ENCODE measurements around the gene MAFB.

GRCh38 chr20:40676491-40677269, 12.4 kb downstream of the MAFB start:
- TF ChIP-seq POLR2AphosphoS5 (IDR thresholded peaks at IDR 0.05), result no peak
- TF ChIP-seq, protein P1, sequence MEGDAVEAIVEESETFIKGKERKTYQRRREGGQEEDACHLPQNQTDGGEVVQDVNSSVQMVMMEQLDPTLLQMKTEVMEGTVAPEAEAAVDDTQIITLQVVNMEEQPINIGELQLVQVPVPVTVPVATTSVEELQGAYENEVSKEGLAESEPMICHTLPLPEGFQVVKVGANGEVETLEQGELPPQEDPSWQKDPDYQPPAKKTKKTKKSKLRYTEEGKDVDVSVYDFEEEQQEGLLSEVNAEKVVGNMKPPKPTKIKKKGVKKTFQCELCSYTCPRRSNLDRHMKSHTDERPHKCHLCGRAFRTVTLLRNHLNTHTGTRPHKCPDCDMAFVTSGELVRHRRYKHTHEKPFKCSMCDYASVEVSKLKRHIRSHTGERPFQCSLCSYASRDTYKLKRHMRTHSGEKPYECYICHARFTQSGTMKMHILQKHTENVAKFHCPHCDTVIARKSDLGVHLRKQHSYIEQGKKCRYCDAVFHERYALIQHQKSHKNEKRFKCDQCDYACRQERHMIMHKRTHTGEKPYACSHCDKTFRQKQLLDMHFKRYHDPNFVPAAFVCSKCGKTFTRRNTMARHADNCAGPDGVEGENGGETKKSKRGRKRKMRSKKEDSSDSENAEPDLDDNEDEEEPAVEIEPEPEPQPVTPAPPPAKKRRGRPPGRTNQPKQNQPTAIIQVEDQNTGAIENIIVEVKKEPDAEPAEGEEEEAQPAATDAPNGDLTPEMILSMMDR (IDR thresholded peaks at IDR 0.05 in 8 of 11, conservative IDR thresholded peaks at IDR 0.05 in 3 of 11), result no peak
- no peak for TF ChIP-seq POLR2A (IDR thresholded peaks at IDR 0.05)
